SH-SY5Y (cell line): Measurements from ENCODE around the gene STK17B.

Source experiments
- GATA2 ChIP-seq: IDR thresholded peaks from 2 replicates; pipeline ENCODE4 v1.6.1; 2011; ENCODE audit warnings: mild to moderate bottlenecking, low read depth, low read length
- GATA3 ChIP-seq: IDR thresholded peaks from 2 replicates; pipeline ENCODE4 v1.6.1; 2011; ENCODE audit warnings: low read depth, mild to moderate bottlenecking, low read length, moderate library complexity

DNA sequence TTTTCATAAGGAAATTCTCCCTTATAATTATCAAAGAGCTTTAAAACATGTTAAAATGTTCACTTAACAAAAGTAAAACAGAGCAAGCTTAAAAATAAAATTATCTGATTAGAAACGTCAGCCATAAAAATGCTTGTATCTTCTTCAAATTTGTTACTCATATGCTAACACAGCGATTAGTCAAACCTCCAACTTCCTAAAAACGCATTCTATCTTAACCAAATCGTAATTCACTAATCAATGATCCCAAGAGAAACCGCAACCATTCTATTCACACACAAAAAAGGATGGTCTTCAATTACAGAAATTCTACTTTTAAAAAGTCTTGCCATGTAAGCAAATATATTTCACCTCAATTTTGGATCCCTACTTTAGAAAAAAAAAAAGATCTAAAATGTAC lies 1.9 kb downstream of the STK17B start:
- TF ChIP-seq GATA2 (no peak), GATA3 (no peak)
